Stimulated activated CD4-positive, alpha-beta T cell treated with anti-CD3 and anti-CD28 coated beads, Interleukin-4, amount 100 ng/mL, for 48 hours (primary cell): ENCODE results near the gene VAMP5.

Source experiments
- DNase-seq, 2 donors: peaks; one replicate each; pipeline ENCODE4 v3.0.0-alpha.2; 2020; ENCODE audit warnings: low read depth in 2 of 2

The VAMP5 gene

DNA sequence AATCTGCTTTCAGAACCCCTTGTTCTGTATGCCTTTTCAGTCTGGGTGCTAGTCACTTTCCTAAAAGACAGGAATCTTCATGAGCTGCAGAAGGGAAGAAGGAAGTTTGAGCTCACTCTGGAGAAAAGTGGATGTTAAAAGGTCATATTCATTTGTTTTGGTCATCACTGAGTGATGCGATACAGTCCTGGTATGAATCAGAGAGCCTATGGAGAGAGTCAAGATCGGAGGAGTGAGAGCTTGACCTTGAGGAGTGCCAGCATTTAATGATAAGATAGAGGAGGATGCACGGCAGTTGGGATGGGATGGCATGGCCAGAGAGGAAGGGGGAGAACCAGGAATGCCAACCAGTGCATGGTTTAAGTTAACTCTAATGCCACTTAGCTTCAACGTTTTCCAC, 51.4 kb downstream of the VAMP5 start:
- no peak for DNase-seq

DNA sequence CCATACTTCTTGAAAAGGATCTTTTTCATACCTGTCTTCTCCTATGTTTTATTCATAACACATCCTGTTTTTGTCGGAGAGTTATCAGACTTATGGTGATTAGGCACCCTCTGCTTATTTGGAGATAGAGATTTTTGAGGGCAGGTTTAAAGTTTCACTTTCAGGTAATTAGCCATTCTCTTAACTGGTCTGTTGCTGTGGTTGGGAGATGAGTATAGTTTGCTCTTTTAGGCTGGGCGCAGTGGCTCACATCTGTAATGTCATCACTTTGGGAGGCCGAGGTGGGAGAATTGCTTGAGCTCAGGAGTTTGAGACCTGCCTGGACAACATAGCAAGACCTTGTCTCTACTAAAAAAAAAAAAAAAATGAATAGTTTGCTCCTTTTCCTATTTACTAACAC, 58.5 kb downstream of the VAMP5 start:
- no peak for DNase-seq
